Hepatocyte (in vitro differentiated cells): ENCODE measurements around the gene SLC46A2. TPM values are rescaled to one million over a fixed set of nuclear protein-coding genes. Genes with fewer than 3 reads are reported as not detected.

Experiments used
- DNase-seq: peaks from one replicate; pipeline ENCODE4 v3.0.0-alpha.2; 2016; ENCODE audit warnings: low spot score
- H2AFZ ChIP-seq: fragments of 200-600 bp; sonication (generic); 2 replicates; pipeline ENCODE4 v1.6.0; 2016; ENCODE audit warnings: antibody characterized with exemption, mild to moderate bottlenecking
- H3K27ac ChIP-seq: fragments of 200-600 bp; sonication (generic); 2 replicates; pipeline ENCODE4 v1.5.1; 2016; ENCODE audit warnings: mild to moderate bottlenecking
- H3K27me3 ChIP-seq: fragments of 200-600 bp; sonication (generic); 2 replicates; pipeline ENCODE4 v1.6.1; 2016
- H3K36me3 ChIP-seq: fragments of 200-600 bp; sonication (generic); replicated peaks from 2 replicates; pipeline ENCODE4 v1.5.1; 2016; ENCODE audit warnings: low read depth; ENCODE audit not compliant: insufficient read depth
- H3K4me1 ChIP-seq: fragments of 200-600 bp; sonication (generic); 2 replicates; pipeline ENCODE4 v1.5.1; 2016; ENCODE audit warnings: mild to moderate bottlenecking, moderate library complexity; ENCODE audit not compliant: insufficient read depth
- H3K4me2 ChIP-seq: fragments of 200-600 bp; sonication (generic); 2 replicates; pipeline ENCODE4 v1.6.0; 2016
- H3K4me3 ChIP-seq: fragments of 200-600 bp; sonication (generic); 2 replicates; pipeline ENCODE4 v1.5.1; 2016; ENCODE audit warnings: mild to moderate bottlenecking
- H3K79me2 ChIP-seq: fragments of 200-600 bp; sonication (generic); 2 replicates; pipeline ENCODE4 v1.6.0; 2017; ENCODE audit warnings: mild to moderate bottlenecking
- H3K9me2 ChIP-seq: fragments of 200-600 bp; sonication (generic); replicated peaks from 2 replicates; pipeline ENCODE4 v1.6.0; 2017; ENCODE audit warnings: mild to moderate bottlenecking; ENCODE audit not compliant: insufficient read depth
- H3K9me3 ChIP-seq: fragments of 200-600 bp; sonication (generic); 2 replicates; pipeline ENCODE4 v1.5.1; 2016; ENCODE audit warnings: low read depth, mild to moderate bottlenecking
- H4K20me1 ChIP-seq: fragments of 200-600 bp; sonication (generic); 2 replicates; pipeline ENCODE4 v1.6.0; 2016; ENCODE audit warnings: mild to moderate bottlenecking; ENCODE audit not compliant: insufficient read depth, poor library complexity, severe bottlenecking
- EZH2 ChIP-seq: fragments of 200-600 bp; sonication (generic); IDR thresholded peaks from 2 replicates; pipeline ENCODE4 v1.6.1; 2016; ENCODE audit warnings: antibody characterized with exemption, mild to moderate bottlenecking, borderline replicate concordance
- EZH2phosphoT487 ChIP-seq: fragments of 200-600 bp; sonication (generic); IDR thresholded peaks from one replicate; pipeline ENCODE4 v1.6.1; 2018; ENCODE audit warnings: antibody characterized with exemption, mild to moderate bottlenecking, low read depth, moderate library complexity; ENCODE audit not compliant: unreplicated experiment, severe bottlenecking
- WGBS: methylation state at CpG from one replicate; pipeline ENCODE4 v1.1.6; 2016; ENCODE audit warnings: low lambda C conversion rate; ENCODE audit errors: missing lambda C conversion rate; 5-methylcytosine and 5-hydroxymethylcytosine counted together
- polyA plus RNA-seq: library from polyadenylated mRNA; unstranded; fragments of >200 nt; fragmentation: Nextera tagmentation; extraction: Ambion mirVana; gene quantifications from 2 replicates; pipeline ENCODE4 v1.2.1, GENCODE V29; 2016
- total RNA-seq: library from RNA; depleted of rRNA; stranded (reverse); fragments of >200 nt; gene quantifications from 2 replicates; pipeline ENCODE4 v1.2.3, GENCODE V29; 2014
- TF ChIP-seq, protein P1 (sequence below): fragments of 200-600 bp; sonication (generic); IDR thresholded peaks from 2 replicates; pipeline ENCODE4 v1.5.1; 2016; ENCODE audit warnings: antibody characterized with exemption, mild to moderate bottlenecking; ENCODE audit not compliant: poor library complexity

SLC46A2 gene
- total and polyA plus RNA-seq, 2 experiments from 2014 or later: not detected

- Histone ChIP-seq H3K4me2 (no peak overlapping the region), H4K20me1 (no peaks in the 10 kb centered on the region), H3K9me3 (no peaks in the 10 kb centered on the region), H3K27ac (no peak overlapping the region), H3K4me3 (no peak overlapping the region), H2AFZ (no peak overlapping the region), H3K36me3 (no peaks in the 10 kb centered on the region), H3K9me2 (no peaks in the 10 kb centered on the region), H3K4me1 (no peaks in the 10 kb centered on the region), H3K27me3 (no peaks in the 10 kb centered on the region), H3K79me2 (no peaks in the 10 kb centered on the region)
- no peak for DNase-seq
- TF ChIP-seq EZH2: no peak
- no peak for TF ChIP-seq EZH2phosphoT487
- TF ChIP-seq, protein P1, sequence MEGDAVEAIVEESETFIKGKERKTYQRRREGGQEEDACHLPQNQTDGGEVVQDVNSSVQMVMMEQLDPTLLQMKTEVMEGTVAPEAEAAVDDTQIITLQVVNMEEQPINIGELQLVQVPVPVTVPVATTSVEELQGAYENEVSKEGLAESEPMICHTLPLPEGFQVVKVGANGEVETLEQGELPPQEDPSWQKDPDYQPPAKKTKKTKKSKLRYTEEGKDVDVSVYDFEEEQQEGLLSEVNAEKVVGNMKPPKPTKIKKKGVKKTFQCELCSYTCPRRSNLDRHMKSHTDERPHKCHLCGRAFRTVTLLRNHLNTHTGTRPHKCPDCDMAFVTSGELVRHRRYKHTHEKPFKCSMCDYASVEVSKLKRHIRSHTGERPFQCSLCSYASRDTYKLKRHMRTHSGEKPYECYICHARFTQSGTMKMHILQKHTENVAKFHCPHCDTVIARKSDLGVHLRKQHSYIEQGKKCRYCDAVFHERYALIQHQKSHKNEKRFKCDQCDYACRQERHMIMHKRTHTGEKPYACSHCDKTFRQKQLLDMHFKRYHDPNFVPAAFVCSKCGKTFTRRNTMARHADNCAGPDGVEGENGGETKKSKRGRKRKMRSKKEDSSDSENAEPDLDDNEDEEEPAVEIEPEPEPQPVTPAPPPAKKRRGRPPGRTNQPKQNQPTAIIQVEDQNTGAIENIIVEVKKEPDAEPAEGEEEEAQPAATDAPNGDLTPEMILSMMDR: no peak
- WGBS: 93% methylated on average over 4 of the region's 4 CpGs
Measured at GRCh38 chr9:112900488-112900887, 9.8 kb upstream of the SLC46A2 start.

GRCh38 chr9:112898872-112899311, 8.2 kb upstream of the SLC46A2 start:
- no peaks in the 10 kb centered on the region for H4K20me1 ChIP-seq
- no peak overlapping the region for H3K4me3 ChIP-seq
- no peaks in the 10 kb centered on the region for H3K9me3 ChIP-seq
- H3K79me2 ChIP-seq: no peaks in the 10 kb centered on the region
- no peak overlapping the region for H3K27ac ChIP-seq
- no peaks in the 10 kb centered on the region for H3K4me1 ChIP-seq
- H3K9me2 ChIP-seq: no peaks in the 10 kb centered on the region
- no peak overlapping the region for H2AFZ ChIP-seq
- no peaks in the 10 kb centered on the region for H3K36me3 ChIP-seq
- DNase-seq: no peak
- H3K27me3 ChIP-seq: no peaks in the 10 kb centered on the region
- H3K4me2 ChIP-seq: no peak overlapping the region
- 52% methylated on average over 6 of the region's 6 CpGs for WGBS
- TF ChIP-seq, protein P1: no peak

GRCh38 chr9:112896131-112896530, 5.5 kb upstream of the SLC46A2 start:
- Histone ChIP-seq H4K20me1 (no peaks in the 10 kb centered on the region), H3K9me3 (no peaks in the 10 kb centered on the region), H2AFZ (no peak overlapping the region), H3K36me3 (no peaks in the 10 kb centered on the region), H3K9me2 (no peaks in the 10 kb centered on the region), H3K4me2 (no peak overlapping the region), H3K79me2 (no peaks in the 10 kb centered on the region), H3K4me1 (no peaks in the 10 kb centered on the region), H3K27me3 (peaks cover 19% of the 10 kb centered on the region), H3K27ac (no peak overlapping the region), H3K4me3 (no peak overlapping the region)
- DNase-seq: no peak
- TF ChIP-seq, protein P1: no peak
- TF ChIP-seq EZH2phosphoT487: no peak
- no peak for TF ChIP-seq EZH2
- 56% methylated on average over 3 of the region's 3 CpGs for WGBS

GRCh38 chr9:112894699-112895098, 4.0 kb upstream of the SLC46A2 start:
- Histone ChIP-seq H3K36me3 (no peaks in the 10 kb centered on the region), H2AFZ (no peak overlapping the region), H4K20me1 (no peaks in the 10 kb centered on the region), H3K79me2 (no peaks in the 10 kb centered on the region), H3K4me2 (no peak overlapping the region), H3K9me2 (no peaks in the 10 kb centered on the region), H3K4me3 (no peak overlapping the region), H3K27me3 (peaks cover 33% of the 10 kb centered on the region), H3K9me3 (no peaks in the 10 kb centered on the region), H3K4me1 (no peaks in the 10 kb centered on the region), H3K27ac (no peak overlapping the region)
- 96% methylated on average over 1 of the region's 1 CpG for WGBS
- TF ChIP-seq, protein P1: no peak
- no peak for TF ChIP-seq EZH2
- no peak for DNase-seq
